Sciatic nerve (tissue), 2 donors: ENCODE data around the gene POP4. TPM values are rescaled to one million over a fixed set of nuclear protein-coding genes. Genes with fewer than 3 reads are reported as not detected.
"Not testable (repeated sequence)": the region's sequence is repeated elsewhere in the genome, so short reads cannot be mapped to it uniquely, and the experiment has no call there.

Experiments
- ATAC-seq: fragments of 200-7000 bp; cut with Tn5 transposase; one replicate; pipeline ENCODE4 v1.9.1; 2020; ENCODE audit warnings: mild to moderate bottlenecking, moderate library complexity
- DNase-seq: peaks from one replicate; pipeline ENCODE4 v3.0.0-alpha.2; 2020; ENCODE audit warnings: low spot score
- intact Hi-C: fragments of 100-400 bp; cut with DNase I; formaldehyde crosslinking; loops from one replicate; pipeline ENCODE4 v1.14.2; 2022
- total RNA-seq: library from RNA; stranded (reverse); fragmentation: NEBNext Ultra II Directional; extraction: Animal tissue kit (Norgen Biotek cat#: 25700); gene quantifications from one replicate; pipeline ENCODE4 v1.2.1, GENCODE V29; 2021
- donor health status: DM: no; HTN: no; CAD: no.
- donor health status: DM: no; HTN: no; CAD: no.

The POP4 gene
- total RNA-seq, 1 donor from 2014 or later, result 40.0 TPM

- DNase-seq, result no peak
- intact Hi-C loops, result no loop called here
- ATAC-seq, result no peak
Observed at GRCh38 chr19:29625186-29625651, 19.1 kb downstream of the POP4 start.

GRCh38 chr19:29626386-29626785 lies 20.3 kb downstream of the POP4 start:
- intact Hi-C loops, result no loop called here
- no peak for DNase-seq
- ATAC-seq, result no peak

DNA sequence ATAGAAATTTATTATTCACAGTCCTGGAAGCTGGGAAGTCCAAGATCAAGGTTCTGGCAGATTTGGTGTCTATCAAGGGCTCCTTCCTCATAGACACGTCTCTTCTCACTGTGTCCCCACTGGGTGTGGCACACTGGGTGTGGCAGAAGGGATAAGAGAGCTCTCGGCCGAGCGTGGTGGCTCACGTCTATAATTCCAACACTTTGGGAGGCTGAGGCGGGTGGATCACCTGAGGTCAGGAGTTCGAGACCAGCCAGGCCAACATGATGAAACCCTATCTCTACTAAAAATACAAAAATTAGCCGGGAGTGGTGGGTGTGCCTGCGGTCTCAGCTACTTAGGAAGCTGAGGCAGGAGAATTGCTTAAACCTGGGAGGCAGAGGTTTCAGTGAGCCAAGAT lies 20.7 kb downstream of the POP4 start:
- intact Hi-C loops, result not testable (repeated sequence)

GRCh38 chr19:29628661-29629385 lies 22.7 kb downstream of the POP4 start:
- intact Hi-C loops, result no loop called here
- DNase-seq, result no peak
- ATAC-seq, result no peak

More for the DNA sequence above, 20.7 kb downstream of the POP4 start:
- DNase-seq, ATAC-seq: not testable (repeated sequence)

- ATAC-seq, result no peak
- intact Hi-C loops, result no loop called here
Observed at GRCh38 chr19:29629836-29630534, 23.9 kb downstream of the POP4 start.

DNA sequence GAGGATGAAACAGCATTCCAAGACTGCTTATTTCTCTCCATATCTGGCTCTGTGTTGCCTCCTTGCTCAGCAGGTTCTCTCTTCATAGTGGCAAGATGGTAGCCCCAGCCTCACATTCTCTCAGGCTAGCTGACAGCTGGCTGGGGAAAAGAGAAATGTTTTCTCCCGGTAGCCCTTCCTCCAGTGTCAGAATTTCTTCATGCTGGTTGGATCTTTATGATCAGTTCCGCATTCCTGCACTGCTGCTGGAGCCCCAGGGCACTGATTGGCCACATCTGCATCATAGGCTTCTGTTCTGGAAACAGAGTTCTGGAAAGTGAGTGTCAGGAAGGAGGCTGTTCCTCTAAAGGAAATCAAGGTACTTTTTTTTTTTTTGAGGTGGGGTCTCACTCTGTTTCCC lies 24.6 kb downstream of the POP4 start:
- DNase-seq (no peak), ATAC-seq (no peak)
- intact Hi-C loops, result no loop called here

More at GRCh38 chr19:29629836-29630534, 23.9 kb downstream of the POP4 start:
- no peak for DNase-seq

- ATAC-seq, result no peak
- intact Hi-C loops, result no loop called here
- no peak for DNase-seq
Observed at GRCh38 chr19:29631450-29631849, 25.4 kb downstream of the POP4 start.

DNA sequence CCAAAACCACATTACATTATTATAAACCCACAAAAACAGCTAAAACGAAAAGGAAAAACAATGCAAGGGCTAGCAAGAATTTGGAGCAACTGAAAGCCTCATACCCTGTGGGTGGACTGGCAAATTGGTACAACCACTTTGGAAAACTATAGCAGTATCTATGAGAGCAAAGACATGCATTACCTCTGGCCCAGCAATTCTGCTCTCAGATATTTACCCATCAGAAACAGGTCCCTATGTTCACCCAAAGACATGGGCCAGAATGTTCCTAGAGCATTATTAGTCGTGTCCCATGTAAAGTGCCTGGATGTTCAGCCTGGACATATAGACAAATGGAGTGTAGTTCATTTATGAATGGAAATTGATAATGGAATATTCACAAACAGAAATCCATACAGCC lies 27.9 kb downstream of the POP4 start:
- no peak for ATAC-seq

GRCh38 chr19:29634423-29635130 lies 28.5 kb downstream of the POP4 start:
- intact Hi-C loops, result no loop called here
- DNase-seq, result no peak
- ATAC-seq, result no peak

More for the DNA sequence above, 27.9 kb downstream of the POP4 start:
- intact Hi-C loops, result no loop called here
- no peak for DNase-seq

- no peak for ATAC-seq
- intact Hi-C loops, result no loop called here
- no peak for DNase-seq
Observed at GRCh38 chr19:29635963-29636362, 29.9 kb downstream of the POP4 start.

DNA sequence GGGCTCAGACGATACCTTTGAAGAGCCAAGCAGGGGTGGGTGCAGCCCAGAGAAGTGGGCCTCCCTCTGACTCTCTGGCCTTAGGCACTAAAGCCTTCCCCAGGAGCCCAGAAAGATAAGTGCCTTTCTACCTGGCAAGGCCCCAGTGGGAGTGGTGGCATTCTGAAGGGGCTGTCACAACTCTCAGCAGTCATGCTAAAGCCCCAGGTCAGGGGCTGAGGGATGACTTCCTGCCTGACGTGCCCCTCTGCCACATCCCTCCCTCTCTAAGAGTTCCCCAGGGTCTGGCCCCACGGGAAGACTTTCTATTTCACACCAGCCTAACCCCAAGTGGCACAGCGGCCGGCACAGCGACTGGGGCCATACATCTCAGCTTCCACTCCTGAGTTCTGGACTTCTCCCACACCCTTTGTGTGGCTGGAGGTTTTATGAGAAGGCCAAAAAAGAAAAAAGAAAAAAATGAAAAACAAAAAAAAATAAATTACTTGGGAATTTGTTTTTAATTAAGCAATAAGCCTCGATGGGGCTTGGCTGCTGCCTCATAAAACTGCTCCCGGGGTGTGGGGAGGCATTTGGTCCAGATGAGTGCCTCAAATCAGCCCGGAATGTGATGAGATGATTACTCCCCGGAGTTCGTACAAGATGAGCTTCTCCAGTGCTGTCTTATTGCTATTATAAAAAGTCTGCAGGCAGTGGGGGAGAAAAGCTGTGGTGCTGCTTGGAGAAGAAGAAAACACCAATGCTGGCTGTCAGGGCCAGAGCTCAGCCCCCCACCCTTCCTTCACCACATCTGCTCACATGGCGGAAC lies 30.7 kb downstream of the POP4 start:
- ATAC-seq, result no peak
- intact Hi-C loops, result no loop called here
- DNase-seq, result no peak

- intact Hi-C loops, result no loop called here
- ATAC-seq (no peak), DNase-seq (no peak)
Observed at GRCh38 chr19:29639086-29639485, 33.0 kb downstream of the POP4 start.

DNA sequence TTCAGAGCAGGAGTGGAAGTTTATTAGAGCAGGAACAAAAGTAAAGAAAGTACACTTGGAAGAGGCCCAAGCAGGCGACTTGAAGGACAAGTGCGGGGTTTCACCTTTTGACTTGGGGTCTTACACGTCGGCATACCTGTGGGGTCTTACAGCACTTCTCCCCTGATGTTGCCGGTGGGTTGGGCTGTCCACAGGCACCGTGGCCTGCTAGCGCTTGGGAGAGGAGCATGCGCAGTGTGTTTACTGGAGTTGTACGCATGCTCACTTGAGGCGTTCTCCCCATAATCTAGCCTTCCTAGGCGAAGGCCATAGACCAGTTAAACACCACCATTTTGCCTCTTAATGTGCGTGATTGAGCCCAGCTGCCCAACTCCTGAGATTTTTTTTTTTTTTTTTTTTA lies 34.1 kb downstream of the POP4 start:
- ATAC-seq (no peak), DNase-seq (no peak)
- intact Hi-C loops, result no loop called here

GRCh38 chr19:29641597-29641996 lies 35.5 kb downstream of the POP4 start:
- ATAC-seq (no peak), DNase-seq (no peak)
- intact Hi-C loops, result no loop called here

DNA sequence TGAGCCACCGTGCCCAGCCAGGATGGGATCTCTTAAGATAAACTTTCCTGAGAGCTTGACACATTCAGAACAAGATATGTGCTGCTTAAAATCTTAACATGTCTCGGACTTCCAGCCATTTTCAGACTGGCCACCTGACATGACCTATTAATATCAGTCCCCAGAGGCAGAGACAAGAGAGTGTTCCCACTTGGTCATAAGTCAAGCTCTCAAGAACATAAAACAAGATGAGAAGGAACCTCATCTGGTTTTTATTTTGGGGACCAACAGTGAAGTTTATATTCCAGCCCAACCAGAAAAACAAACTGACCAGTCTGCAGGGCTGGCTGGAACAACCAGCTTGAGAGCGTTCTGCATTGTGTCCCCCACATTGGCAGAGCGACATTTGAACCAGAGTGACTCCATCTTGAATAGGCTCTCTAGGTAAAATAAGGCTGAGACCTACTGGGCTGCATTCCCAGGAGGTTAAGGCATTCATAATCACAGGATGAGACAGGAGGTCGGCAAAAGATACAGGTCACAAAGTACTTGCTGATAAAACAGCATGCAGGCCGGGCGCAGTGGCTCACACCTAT lies 37.4 kb downstream of the POP4 start:
- intact Hi-C loops, result no loop called here
- ATAC-seq, result no peak
- DNase-seq, result no peak

DNA sequence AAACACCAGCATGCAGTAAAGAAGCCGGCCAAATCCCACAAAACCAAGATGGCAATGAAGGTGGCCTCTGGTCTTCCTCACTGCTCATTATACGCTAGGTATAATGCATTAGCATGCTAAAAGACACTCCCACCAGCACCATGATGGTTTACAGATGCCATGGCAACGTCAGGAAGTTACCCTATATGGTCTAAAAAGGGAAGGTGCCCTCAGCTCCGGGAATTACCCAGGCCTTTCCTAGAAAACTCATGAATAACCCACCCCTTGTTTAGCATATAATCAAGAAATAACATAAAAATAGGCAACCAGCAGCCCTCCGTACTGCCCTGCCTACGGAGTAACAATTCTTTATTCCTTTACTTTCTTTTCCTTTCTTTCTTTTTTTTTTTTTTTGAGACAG lies 38.1 kb downstream of the POP4 start:
- intact Hi-C loops, result no loop called here
- no peak for DNase-seq
- ATAC-seq, result no peak

DNA sequence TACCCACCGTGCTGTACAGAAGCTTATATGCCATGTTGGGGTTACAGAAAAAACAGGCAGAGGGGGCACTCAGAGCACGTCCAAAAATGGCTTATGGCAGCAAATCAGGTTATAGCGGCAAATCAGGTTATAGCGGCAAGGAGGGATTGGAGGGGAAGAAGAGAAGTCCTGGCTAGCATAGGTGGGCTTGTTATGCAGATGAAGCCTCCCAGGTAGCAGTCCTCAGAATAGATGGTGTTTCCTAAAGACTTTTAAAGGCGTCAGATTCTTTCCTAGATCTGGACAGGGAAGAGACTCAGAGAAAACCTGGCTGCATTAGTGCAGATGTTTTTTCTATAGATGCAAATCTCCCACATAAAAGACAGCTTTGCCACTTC lies 39.4 kb downstream of the POP4 start:
- intact Hi-C loops, result loop anchor here (5.0 kb wide), 1 partner anchor 1433 kb away; no protein-coding TSS in a partner anchor
- ATAC-seq (no peak), DNase-seq (no peak)

- peak; percentile 76 for ATAC-seq
- intact Hi-C loops, result loop anchor here (5.0 kb wide), 1 partner anchor 1434 kb away; no protein-coding TSS in a partner anchor
- DNase-seq, result no peak
Observed at GRCh38 chr19:29645911-29646310, 39.8 kb downstream of the POP4 start.
